Keratinocyte (primary cell): ENCODE data around the gene REL. TPM values are rescaled to one million over a fixed set of nuclear protein-coding genes. Genes with fewer than 3 reads are reported as not detected.

Experiments used
- DNase-seq: peaks from one replicate; pipeline ENCODE4 v3.0.0-alpha.2; 2011; ENCODE audit warnings: low read depth, missing footprints, low spot score
- FAIRE-seq: peaks from 2 replicates; lab custom pipeline; 2011; peaks lifted over from hg19 to GRCh38; lab: Jason Lieb, UNC
- H2AFZ ChIP-seq: 2 replicates; pipeline ENCODE4 v1.6.0; 2012; ENCODE audit warnings: low read length, control low read depth, inconsistent platforms; ENCODE audit not compliant: control insufficient read depth
- H3K27ac ChIP-seq: 2 replicates; pipeline ENCODE4 v1.5.1; 2011; ENCODE audit warnings: low read length; ENCODE audit not compliant: control insufficient read depth, insufficient read depth
- H3K27me3 ChIP-seq: 3 replicates; pipeline ENCODE4 v1.6.0; 2011; ENCODE audit warnings: low read length; ENCODE audit not compliant: control insufficient read depth, insufficient read depth; ENCODE audit errors: extremely low read depth
- H3K36me3 ChIP-seq, 2 experiments: 2 replicates in 1 of 2; 3 replicates in 1 of 2; pipeline ENCODE4 v1.5.1; 2011; ENCODE audit warnings: low read length in 2 of 2, mild to moderate bottlenecking in 1 of 2; ENCODE audit not compliant: control insufficient read depth in 2 of 2, insufficient read depth in 2 of 2; ENCODE audit errors: extremely low read depth in 1 of 2
- H3K4me1 ChIP-seq: 3 replicates; pipeline ENCODE4 v1.5.1; 2011; ENCODE audit warnings: low read length; ENCODE audit not compliant: control insufficient read depth, insufficient read depth; ENCODE audit errors: extremely low read depth
- H3K4me2 ChIP-seq: 3 replicates; pipeline ENCODE4 v1.6.0; 2011; ENCODE audit warnings: low read depth, low read length; ENCODE audit not compliant: control insufficient read depth, insufficient read depth; ENCODE audit errors: extremely low read depth
- H3K4me3 ChIP-seq, 3 experiments: fragments of 200-600 bp in 1 of 3; sonication (generic) in 1 of 3; 2 replicates in 2 of 3; 3 replicates in 1 of 3; pipeline ENCODE4 v1.5.1; 2011 to 2016; ENCODE audit warnings: low read length in 3 of 3, mild to moderate bottlenecking in 3 of 3, control low read depth in 2 of 3, inconsistent platforms in 1 of 3, low read depth in 1 of 3, mixed read lengths in 1 of 3, mixed run types in 1 of 3, moderate library complexity in 1 of 3; ENCODE audit not compliant: control insufficient read depth in 2 of 3, insufficient read depth in 2 of 3; ENCODE audit errors: extremely low read depth in 1 of 3
- H3K79me2 ChIP-seq: 2 replicates; pipeline ENCODE4 v1.6.0; 2012; ENCODE audit warnings: low read length; ENCODE audit not compliant: control insufficient read depth, insufficient read depth
- H3K9ac ChIP-seq: 3 replicates; pipeline ENCODE4 v1.6.0; 2011; ENCODE audit warnings: low read length; ENCODE audit not compliant: control insufficient read depth, insufficient read depth; ENCODE audit errors: extremely low read depth
- H3K9me1 ChIP-seq: 3 replicates; pipeline ENCODE4 v1.6.0; 2011; ENCODE audit warnings: low read length; ENCODE audit not compliant: control insufficient read depth, insufficient read depth; ENCODE audit errors: extremely low read depth
- H3K9me3 ChIP-seq: 2 replicates; pipeline ENCODE4 v1.5.1; 2012; ENCODE audit warnings: low read depth, low read length; ENCODE audit not compliant: control insufficient read depth
- H4K20me1 ChIP-seq: 3 replicates; pipeline ENCODE4 v1.6.0; 2011; ENCODE audit warnings: low read length; ENCODE audit not compliant: control insufficient read depth, insufficient read depth; ENCODE audit errors: extremely low read depth
- EZH2 ChIP-seq: IDR thresholded peaks from one replicate; pipeline ENCODE4 v1.6.1; 2012; ENCODE audit warnings: inconsistent platforms, mild to moderate bottlenecking, low read length, moderate library complexity
- dilution Hi-C: fragments of 300-500 bp; cut with MboI; formaldehyde crosslinking; loops from one replicate; pipeline ENCODE4 v1.7.0; 2020; ENCODE audit warnings: low sequenced_read_pairs; ENCODE audit not compliant: extremely low pct_ligation_motif_present
- polyA plus RNA-seq, 5 experiments: library from polyadenylated mRNA; depleted of rRNA in 3 of 5; stranded (reverse) in 3 of 5; stranded (forward) in 1 of 5; unstranded in 1 of 5; fragments of >200 nt; gene quantifications; 1 replicate in 1 of 5; 2 replicates in 3 of 5; 3 replicates in 1 of 5; pipeline versions ENCODE4 v1.2.1 to v1.2.3, GENCODE V29; 2011 to 2012; ENCODE audit warnings: missing spikeins in 2 of 5, low read depth in 1 of 5, low replicate concordance in 1 of 5
- TF ChIP-seq, protein P1 (sequence below), 3 experiments: IDR thresholded peaks in 1 of 3; conservative IDR thresholded peaks in 1 of 3; optimal IDR thresholded peaks in 1 of 3; 2 replicates in 2 of 3; 3 replicates in 1 of 3; pipeline versions ENCODE3 to v1.5.1; 2011; ENCODE audit warnings: low read length in 3 of 3, mild to moderate bottlenecking in 3 of 3, moderate library complexity in 2 of 3, control low read depth in 1 of 3, inconsistent platforms in 1 of 3; ENCODE audit not compliant: insufficient read depth in 2 of 3; ENCODE audit errors: extremely low read depth in 1 of 3

The REL gene
- polyA plus RNA-seq, 1 donor (not counting 4 experiments of a cell fraction or from before 2014, with no cell fraction given), result 9.0 TPM

DNA sequence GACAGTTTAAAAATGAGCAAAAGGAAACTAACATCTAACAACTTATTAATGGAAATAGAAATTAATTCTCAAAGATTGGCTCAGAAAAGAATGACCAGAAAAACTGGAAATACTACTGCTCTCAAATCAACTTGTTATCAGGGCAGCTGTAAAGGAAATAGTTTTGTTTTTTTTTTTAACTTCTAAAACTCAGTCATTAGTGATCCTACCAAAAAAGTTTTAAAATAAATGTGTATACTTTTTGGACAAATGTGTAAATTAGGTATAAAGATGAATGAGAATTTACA, 84.1 kb downstream of the REL start:
- Histone ChIP-seq H3K4me3 (no peak overlapping the region), H3K9me3 (no peaks in the 10 kb centered on the region), H3K4me1 (peaks cover 17% of the 10 kb centered on the region), H3K27me3 (no peaks in the 10 kb centered on the region), H3K4me2 (no peak overlapping the region), H3K9ac (no peak overlapping the region), H3K9me1 (no peaks in the 10 kb centered on the region), H3K36me3 (no peaks in the 10 kb centered on the region), H4K20me1 (no peaks in the 10 kb centered on the region), H2AFZ (peak overlapping the region; percentile 2), H3K79me2 (no peaks in the 10 kb centered on the region), H3K27ac (peak overlapping the region; percentile 7)
- no peak for TF ChIP-seq EZH2
- TF ChIP-seq, protein P1, sequence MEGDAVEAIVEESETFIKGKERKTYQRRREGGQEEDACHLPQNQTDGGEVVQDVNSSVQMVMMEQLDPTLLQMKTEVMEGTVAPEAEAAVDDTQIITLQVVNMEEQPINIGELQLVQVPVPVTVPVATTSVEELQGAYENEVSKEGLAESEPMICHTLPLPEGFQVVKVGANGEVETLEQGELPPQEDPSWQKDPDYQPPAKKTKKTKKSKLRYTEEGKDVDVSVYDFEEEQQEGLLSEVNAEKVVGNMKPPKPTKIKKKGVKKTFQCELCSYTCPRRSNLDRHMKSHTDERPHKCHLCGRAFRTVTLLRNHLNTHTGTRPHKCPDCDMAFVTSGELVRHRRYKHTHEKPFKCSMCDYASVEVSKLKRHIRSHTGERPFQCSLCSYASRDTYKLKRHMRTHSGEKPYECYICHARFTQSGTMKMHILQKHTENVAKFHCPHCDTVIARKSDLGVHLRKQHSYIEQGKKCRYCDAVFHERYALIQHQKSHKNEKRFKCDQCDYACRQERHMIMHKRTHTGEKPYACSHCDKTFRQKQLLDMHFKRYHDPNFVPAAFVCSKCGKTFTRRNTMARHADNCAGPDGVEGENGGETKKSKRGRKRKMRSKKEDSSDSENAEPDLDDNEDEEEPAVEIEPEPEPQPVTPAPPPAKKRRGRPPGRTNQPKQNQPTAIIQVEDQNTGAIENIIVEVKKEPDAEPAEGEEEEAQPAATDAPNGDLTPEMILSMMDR (optimal IDR thresholded peaks at IDR 0.05 in 1 of 3, IDR thresholded peaks at IDR 0.05 in 1 of 3, conservative IDR thresholded peaks at IDR 0.05 in 1 of 3; ENCODE audit: extremely low read depth in 1 of 3, insufficient read depth in 2 of 3, low read length in 3 of 3), result no peak
- dilution Hi-C loops, result no loop called here
- FAIRE-seq (no peak), DNase-seq (no peak)

DNA sequence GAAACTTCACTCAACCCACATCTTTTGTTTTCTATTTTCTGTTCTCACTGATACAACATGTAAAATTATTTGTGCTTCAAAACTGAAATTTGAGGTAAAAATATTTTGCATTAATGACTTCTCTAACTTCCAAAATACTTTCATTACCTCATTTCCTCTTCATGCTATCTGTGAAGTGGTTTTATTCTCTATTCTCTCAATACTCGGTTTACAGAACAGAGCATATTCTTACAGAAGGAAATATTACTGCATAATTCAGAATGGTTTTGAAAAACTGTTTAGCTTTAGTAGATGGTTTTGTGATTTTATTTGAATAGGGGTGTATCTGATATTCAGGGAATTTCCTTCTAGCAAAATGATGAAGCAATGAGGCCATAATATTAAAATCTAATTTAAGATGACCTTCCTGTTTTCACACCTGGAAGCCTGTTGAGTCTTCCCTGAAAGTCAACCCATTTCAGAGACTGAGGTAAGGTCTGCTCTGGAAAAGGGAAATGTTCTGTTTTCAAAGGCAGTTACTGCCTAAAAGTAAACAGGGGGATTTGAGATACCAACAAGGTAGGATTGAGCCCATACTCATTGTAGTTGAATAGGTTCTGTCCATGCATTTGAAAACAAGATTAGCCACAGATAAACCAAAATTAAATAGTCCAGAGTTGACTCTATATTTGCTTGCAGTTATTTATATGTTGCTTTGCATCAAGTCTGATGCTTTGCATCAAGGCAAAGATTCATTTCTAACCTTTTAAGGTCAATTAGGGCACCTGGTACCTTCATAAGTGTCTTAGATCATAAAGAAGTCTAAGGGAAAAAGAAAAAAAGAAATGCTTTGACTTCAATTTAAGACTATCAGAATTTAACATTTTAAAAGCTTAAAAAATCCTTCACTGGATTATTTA, 85.4 kb downstream of the REL start:
- dilution Hi-C loops, result no loop called here
- no peaks in the 10 kb centered on the region for H3K79me2 ChIP-seq
- no peaks in the 10 kb centered on the region for H3K27me3 ChIP-seq
- H3K9me1 ChIP-seq, result no peaks in the 10 kb centered on the region
- FAIRE-seq (peak; percentile 34), DNase-seq (no peak)
- TF ChIP-seq, protein P1 (optimal IDR thresholded peaks at IDR 0.05 in 1 of 3, IDR thresholded peaks at IDR 0.05 in 1 of 3, conservative IDR thresholded peaks at IDR 0.05 in 1 of 3; ENCODE audit: extremely low read depth in 1 of 3, insufficient read depth in 2 of 3, low read length in 3 of 3), result no peak
- no peak for TF ChIP-seq EZH2
- H3K9ac ChIP-seq, result no peak overlapping the region
- no peaks in the 10 kb centered on the region for H3K36me3 ChIP-seq
- no peaks in the 10 kb centered on the region for H3K9me3 ChIP-seq
- H3K4me2 ChIP-seq, result no peak overlapping the region
- no peak overlapping the region for H2AFZ ChIP-seq
- H3K4me3 ChIP-seq, result no peak overlapping the region
- H3K27ac ChIP-seq, result no peak overlapping the region
- no peaks in the 10 kb centered on the region for H4K20me1 ChIP-seq
- H3K4me1 ChIP-seq, result peaks cover 10% of the 10 kb centered on the region
